Stimulated activated memory B cell treated with anti-CD40 and anti-IgM and Interleukin-4, amounts not matched to agents 10 μg/mL and 1 μg/mL and 100 μg/mL, for 72 hours (primary cell): ENCODE data around the gene CCDC13.
A peak's percentile ranks its signal among the peaks of the same experiment; 100 is the strongest.
"Not testable (repeated sequence)": the region's sequence is repeated elsewhere in the genome, so short reads cannot be mapped to it uniquely, and the experiment has no call there.

Experiments used
- ATAC-seq: fragments of 150-1000 bp; cut with Tn5 transposase; 2 replicates; pipeline ENCODE4 v1.10.0; 2021
- H3K27ac Mint-ChIP-seq: one replicate; pipeline ENCODE4 v1.8.0; 2022; ENCODE audit warnings: mild to moderate bottlenecking, mixed read lengths
- H3K27me3 Mint-ChIP-seq: one replicate; pipeline ENCODE4 v1.8.0; 2022; ENCODE audit warnings: mixed read lengths
- H3K36me3 Mint-ChIP-seq: one replicate; pipeline ENCODE4 v1.8.0; 2022; ENCODE audit warnings: mixed read lengths
- H3K4me1 Mint-ChIP-seq: one replicate; pipeline ENCODE4 v1.8.0; 2022; ENCODE audit warnings: mixed read lengths
- H3K4me3 Mint-ChIP-seq: one replicate; pipeline ENCODE4 v1.8.0; 2022; ENCODE audit warnings: mild to moderate bottlenecking, moderate library complexity, mixed read lengths
- H3K9me3 Mint-ChIP-seq: one replicate; pipeline ENCODE4 v1.8.0; 2022; ENCODE audit warnings: mixed read lengths

CCDC13 gene, protein sequence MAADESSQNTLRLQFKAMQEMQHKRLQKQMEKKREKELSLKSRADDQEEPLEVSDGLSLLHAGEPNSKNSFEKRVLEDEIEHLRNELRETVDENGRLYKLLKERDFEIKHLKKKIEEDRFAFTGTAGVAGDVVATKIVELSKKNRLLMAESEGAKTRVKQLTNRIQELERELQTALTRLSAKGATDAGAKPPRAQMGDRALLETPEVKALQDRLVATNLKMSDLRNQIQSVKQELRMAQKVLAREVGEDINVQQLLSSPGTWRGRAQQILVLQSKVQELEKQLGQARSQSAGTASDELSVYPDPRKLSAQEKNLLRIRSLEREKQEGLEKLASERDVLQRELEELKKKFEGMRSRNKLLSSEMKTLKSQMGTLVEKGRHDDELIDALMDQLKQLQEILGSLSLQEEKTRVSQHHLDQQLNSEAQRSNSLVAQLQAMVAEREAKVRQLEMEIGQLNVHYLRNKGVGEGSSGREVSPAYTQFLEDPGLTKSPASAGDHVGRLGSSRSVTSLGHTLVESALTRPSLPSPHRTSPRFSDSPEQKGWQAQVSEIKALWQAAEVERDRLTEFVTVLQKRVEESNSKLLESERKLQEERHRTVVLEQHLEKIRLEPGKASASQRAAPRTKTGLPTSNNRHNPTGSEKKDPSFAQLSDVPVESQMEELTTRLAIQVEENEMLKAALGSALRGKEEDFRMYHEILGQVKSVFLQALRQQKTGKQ

DNA sequence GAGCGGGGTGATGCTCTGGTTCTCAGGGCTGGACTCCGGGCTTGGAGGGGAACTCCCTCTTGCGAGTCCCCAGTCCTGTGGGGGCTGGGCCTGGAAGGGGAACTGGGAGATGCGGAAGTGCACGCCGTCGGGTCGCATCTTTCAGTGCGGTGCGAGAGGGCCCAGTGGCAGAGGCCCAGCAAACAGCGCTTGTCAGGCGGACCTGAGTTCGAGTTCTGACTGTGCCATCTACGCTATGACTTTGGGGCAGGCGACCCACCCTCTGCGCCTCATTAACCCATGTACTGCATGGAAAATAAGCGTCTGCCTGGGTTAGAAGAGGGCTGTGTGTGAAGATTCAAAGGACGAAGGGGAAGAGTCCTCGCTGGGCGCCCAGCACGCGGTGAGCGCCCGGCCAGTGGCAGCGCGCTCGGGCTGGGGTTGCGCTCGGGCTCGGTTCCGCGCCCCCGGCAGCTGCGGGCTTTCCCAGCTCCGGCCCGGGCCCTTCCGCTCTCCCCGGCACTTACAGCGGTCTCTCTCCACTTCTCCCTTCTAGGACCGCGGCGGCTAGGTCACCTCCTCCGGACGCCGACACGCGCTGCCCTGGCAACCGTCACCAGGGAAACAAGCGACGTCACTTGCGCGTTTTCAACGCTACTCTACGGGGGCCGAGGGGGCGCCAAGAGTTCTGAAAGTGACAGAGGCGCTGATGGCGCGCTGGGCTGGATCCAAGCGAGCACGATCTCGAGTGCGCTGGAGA, at the start of gene CCDC13:
Gene CCDC13, minus strand, starts transcription at position 584 of the 739 bp plus-strand sequence. CDS start 14,908 bp downstream, outside the sequence.
- peak within 1 kb of the TSS; percentile 92 for H3K27ac Mint-ChIP-seq
- ATAC-seq, result peak; percentile 98
- H3K27me3 Mint-ChIP-seq, result no peaks in the 10 kb centered on the region
- H3K4me1 Mint-ChIP-seq, result peaks cover 14% of the 10 kb centered on the region
- no peaks in the 10 kb centered on the region for H3K36me3 Mint-ChIP-seq
- H3K4me3 Mint-ChIP-seq, result peak within 1 kb of the TSS; percentile 81
- no peaks in the 10 kb centered on the region for H3K9me3 Mint-ChIP-seq

DNA sequence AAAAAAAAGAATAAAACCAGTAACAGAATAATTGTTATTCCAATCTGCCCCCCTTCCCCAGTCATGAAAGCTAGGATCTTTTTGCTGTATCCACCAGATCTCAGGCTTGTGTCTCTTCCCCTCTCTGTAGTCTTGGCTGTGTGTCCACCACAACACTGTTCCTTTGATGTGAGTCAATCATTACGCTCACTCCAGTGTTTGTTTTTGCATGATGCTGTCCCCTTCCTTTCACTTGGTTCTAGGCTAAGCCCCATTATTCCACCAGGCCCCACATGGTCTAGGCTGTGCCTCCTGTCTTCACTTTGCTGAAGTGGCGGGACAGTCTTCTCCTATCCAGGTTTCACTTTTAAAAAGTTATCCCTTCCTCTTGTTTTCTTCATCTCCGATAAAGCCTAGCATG, 49.8 kb upstream of the CCDC13 start:
- peak; percentile 27 for ATAC-seq
- H3K36me3 Mint-ChIP-seq, result no peaks in the 10 kb centered on the region
- no peaks in the 10 kb centered on the region for H3K4me1 Mint-ChIP-seq
- no peak overlapping the region for H3K27ac Mint-ChIP-seq
- peaks cover 16% of the 10 kb centered on the region for H3K27me3 Mint-ChIP-seq
- no peaks in the 10 kb centered on the region for H3K9me3 Mint-ChIP-seq
- no peak overlapping the region for H3K4me3 Mint-ChIP-seq

DNA sequence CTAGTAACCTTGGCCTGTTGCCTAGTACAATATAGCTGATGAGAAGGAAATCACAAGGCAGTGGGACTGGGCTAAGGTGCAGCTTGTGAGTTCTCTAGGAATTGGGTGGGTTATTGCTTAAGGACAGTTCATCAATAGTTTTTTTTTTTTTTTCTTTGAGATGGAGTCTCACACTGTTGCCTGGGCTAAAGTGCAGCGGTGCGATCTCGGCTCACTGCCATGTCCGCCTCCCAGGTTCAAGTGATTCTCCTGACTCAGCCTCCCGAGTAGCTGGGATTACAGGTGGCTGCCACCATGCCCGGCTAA, 47.6 kb upstream of the CCDC13 start:
- H3K9me3 Mint-ChIP-seq, result no peaks in the 10 kb centered on the region
- no peak overlapping the region for H3K4me3 Mint-ChIP-seq
- no peak for ATAC-seq
- no peaks in the 10 kb centered on the region for H3K4me1 Mint-ChIP-seq
- no peaks in the 10 kb centered on the region for H3K36me3 Mint-ChIP-seq
- H3K27ac Mint-ChIP-seq, result no peak overlapping the region
- H3K27me3 Mint-ChIP-seq, result no peaks in the 10 kb centered on the region

DNA sequence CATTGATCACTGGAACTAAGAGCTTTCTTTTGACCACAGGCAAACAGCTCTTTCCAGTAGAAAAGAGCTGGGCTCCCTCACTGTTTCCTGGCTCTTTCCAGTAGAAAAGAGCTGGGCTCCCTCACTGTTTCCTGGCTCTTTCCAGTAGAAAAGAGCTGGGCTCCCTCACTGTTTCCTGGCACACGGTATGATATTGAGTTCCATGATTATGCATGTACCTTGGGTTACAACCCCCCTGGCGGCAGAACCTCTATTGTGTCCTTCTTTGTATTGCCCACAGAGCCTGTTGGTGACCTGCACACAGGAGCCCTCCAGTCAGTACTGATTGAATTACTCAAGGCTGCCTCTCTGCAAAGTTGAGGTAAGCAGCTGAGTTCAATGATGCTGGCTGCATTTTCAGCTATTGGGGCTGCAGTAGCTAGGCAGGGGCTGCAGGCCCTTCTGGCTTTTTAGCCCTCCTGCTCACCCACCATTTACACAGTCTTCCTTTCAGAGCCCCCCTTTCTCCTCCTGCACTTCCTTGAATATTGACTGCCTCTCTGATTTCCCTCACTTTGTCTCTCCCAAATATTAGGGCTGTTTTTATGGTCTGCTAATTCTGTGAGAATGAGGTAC, 46.4 kb upstream of the CCDC13 start:
- Mint-ChIP-seq H3K4me1 (no peaks in the 10 kb centered on the region), H3K27ac (no peak overlapping the region), H3K36me3 (no peaks in the 10 kb centered on the region), H3K27me3 (no peaks in the 10 kb centered on the region), H3K9me3 (no peaks in the 10 kb centered on the region), H3K4me3 (no peak overlapping the region)
- no peak for ATAC-seq

DNA sequence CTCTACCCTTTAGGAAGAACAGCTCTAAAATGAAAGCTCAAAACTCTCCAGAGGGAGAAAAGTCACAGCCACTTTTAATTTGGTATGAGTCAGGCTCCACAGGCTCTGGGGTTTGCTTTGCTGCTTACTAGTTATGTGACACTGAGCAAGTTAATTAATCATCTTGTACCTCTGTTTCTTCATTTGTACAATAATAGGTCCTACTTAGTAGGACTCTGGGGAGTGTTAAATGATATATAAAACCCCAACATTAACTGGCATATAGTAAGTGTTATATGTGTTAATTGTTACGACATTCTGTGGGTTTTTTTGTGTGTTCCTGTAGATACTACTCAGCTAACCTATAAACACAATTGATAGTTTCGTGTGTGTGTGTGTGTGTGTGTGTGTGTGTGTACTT, 42.8 kb upstream of the CCDC13 start:
- H3K36me3 Mint-ChIP-seq, result no peaks in the 10 kb centered on the region
- no peak overlapping the region for H3K4me3 Mint-ChIP-seq
- H3K27ac Mint-ChIP-seq, result no peak overlapping the region
- H3K27me3 Mint-ChIP-seq, result no peaks in the 10 kb centered on the region
- no peaks in the 10 kb centered on the region for H3K4me1 Mint-ChIP-seq
- ATAC-seq, result no peak
- H3K9me3 Mint-ChIP-seq, result no peaks in the 10 kb centered on the region

DNA sequence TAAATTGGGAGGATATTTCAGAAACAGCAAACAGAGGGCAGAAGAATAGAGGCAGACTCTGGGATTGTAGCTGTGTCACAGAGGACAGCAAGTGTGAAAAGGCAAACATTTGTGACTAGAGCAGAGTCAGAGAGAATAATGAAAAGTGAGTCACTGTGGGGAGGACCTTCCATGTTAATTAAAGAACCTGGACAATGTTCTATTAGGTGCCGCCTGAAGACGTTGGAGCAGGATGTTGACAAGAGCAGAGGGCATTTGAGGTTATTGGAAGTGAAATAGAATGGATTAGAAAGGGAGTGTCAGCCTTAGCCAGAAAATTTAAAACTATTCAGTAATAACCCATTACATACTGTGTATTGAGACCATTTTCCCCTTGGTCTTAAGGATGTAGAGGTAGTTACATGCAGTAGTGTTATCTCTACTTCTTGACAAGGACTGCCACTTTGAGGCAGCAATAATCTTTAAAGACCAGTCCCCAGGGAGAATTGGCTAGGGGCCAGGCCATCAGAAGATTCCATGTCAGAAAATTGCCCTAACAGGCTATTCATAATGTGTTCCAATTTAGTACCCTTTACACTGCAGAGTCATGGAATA, 42.0 kb upstream of the CCDC13 start:
- Mint-ChIP-seq H3K27me3 (no peaks in the 10 kb centered on the region), H3K9me3 (no peaks in the 10 kb centered on the region), H3K4me3 (no peak overlapping the region), H3K36me3 (no peaks in the 10 kb centered on the region), H3K4me1 (no peaks in the 10 kb centered on the region), H3K27ac (no peak overlapping the region)
- no peak for ATAC-seq

DNA sequence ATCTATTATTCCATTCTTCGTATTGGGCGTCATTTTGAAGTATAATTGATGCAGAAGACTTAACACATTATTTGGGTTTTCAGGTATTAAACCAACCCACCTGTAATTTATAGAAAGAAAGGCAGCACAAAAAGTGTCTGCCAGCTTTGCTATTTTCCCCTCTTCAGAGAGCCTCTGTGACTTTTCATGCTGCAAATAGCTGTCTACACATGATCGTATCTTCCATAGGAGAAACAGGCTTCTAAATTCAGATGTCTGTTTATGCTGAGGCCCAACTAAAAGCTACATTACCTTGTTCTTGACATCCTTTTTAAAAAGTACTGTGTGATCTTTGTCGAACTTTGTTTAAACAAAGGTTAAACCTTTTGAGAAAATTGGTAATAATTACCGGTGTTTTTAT, 41.2 kb upstream of the CCDC13 start:
- Mint-ChIP-seq H3K27me3 (peaks cover 3% of the 10 kb centered on the region), H3K9me3 (no peaks in the 10 kb centered on the region), H3K4me1 (no peaks in the 10 kb centered on the region), H3K36me3 (no peaks in the 10 kb centered on the region), H3K4me3 (no peak overlapping the region), H3K27ac (no peak overlapping the region)
- ATAC-seq, result no peak

DNA sequence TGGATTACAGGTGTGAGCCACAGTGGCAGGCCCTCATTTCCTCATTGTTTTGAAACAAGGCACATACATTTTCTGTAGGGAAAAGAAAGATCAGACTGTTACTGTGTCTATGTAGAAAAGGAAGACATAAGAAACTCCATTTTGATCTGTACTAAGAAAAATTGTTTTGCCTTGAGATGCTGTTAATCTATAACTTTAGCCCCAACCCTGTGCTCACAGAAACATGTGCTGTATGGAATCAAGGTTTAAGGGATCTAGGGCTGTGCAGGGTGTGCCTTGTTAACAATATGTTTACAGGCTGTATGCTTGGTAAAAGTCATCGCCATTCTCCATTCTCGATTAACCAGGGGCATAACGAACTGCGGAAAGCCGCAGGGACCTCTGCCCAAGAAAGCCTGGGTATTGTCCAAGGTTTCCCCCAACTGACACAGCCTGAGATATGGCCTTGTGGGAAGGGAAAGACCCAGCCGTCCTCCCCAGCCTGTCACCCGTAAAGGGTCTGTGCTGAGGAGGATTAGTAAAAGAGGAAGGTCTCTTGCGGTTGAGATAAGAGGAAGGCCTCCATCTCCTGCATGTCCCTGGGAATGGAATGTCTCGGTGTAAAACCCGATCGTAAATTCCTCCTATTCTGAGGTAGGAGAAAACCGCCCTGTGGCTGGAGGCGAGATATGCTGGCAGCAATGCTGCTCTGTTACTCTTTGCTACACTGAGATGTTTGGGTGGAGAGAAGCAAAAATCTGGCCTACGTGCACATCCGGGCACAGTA, 38.2 kb upstream of the CCDC13 start:
- not testable (repeated sequence) for H3K4me3 Mint-ChIP-seq, H3K9me3 Mint-ChIP-seq, H3K27ac Mint-ChIP-seq, H3K36me3 Mint-ChIP-seq, H3K27me3 Mint-ChIP-seq, ATAC-seq, H3K4me1 Mint-ChIP-seq

DNA sequence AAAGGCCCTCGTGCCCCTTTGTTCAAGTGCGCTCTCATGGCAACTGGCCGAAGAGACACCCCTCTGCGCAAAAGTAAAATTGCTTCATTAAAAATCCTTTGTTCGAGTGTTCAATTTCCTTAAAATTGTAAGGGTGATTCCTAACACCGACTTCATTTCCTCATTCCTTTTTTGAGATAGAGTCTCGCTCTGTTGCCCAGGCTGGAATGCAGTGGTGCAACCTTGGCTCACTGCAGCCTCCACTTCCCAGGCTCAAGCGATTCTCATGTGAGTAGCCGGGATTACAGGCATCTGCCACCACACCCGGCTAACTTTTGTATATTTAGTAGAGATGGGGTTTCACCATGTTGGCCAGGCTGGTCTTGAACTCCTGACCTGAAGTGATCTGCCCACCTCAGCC, 37.7 kb upstream of the CCDC13 start:
- ATAC-seq, H3K4me3 Mint-ChIP-seq, H3K4me1 Mint-ChIP-seq, H3K9me3 Mint-ChIP-seq, H3K36me3 Mint-ChIP-seq, H3K27ac Mint-ChIP-seq: not testable (repeated sequence)
- peaks cover 14% of the 10 kb centered on the region for H3K27me3 Mint-ChIP-seq

DNA sequence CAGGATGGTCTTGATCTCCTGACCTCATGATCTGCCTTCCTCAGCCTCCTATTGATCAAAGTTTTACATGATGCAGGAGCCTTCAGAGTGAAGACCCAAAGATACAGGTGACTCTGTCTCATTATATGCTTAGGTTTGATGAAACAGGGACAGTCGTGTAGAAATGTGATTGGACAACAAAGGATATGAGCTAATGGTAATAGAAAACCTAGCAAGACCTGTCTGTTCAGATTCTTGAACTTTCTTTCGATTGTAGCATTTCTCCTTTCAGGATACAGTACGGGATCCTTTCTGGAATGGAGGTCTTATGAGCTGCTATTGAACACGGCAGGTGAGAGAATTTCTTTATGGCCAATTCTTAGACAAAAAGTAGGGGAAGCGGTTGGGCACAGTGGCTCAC, 36.1 kb upstream of the CCDC13 start, which contains the start of gene ACKR2:
Gene ACKR2, plus strand, starts transcription at position 244 of the 400 bp plus-strand sequence. CDS start 55,058 bp downstream, outside the sequence.
- H3K4me1 Mint-ChIP-seq, result peaks cover 6% of the 10 kb centered on the region
- H3K27ac Mint-ChIP-seq, result no peak within 1 kb of the TSS
- no peaks in the 10 kb centered on the region for H3K9me3 Mint-ChIP-seq
- no peak within 1 kb of the TSS for H3K4me3 Mint-ChIP-seq
- ATAC-seq, result no peak
- H3K36me3 Mint-ChIP-seq, result no peaks in the 10 kb centered on the region
- H3K27me3 Mint-ChIP-seq, result peaks cover 19% of the 10 kb centered on the region

DNA sequence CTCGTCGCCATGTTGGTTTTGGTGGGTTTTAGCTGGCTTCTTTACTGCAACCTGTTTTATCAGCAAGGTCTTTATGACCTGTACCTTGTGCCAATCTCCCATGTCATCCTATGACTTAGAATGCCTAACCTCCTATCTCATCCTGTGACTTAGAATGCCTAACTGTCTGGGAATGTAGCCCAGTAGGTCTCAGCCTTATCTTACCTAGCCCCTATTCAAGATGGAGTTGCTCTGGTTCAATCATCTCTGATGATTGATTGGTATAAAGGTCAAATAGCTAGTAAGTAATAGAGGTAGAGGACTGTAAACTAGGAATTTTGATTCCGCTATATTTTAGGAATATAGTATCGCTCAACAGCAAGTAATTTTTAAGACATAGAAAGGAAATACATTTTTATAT, 34.9 kb upstream of the CCDC13 start:
- no peaks in the 10 kb centered on the region for H3K36me3 Mint-ChIP-seq
- H3K4me1 Mint-ChIP-seq, result peaks cover 19% of the 10 kb centered on the region
- no peaks in the 10 kb centered on the region for H3K9me3 Mint-ChIP-seq
- H3K27ac Mint-ChIP-seq, result no peak overlapping the region
- no peak overlapping the region for H3K4me3 Mint-ChIP-seq
- no peak for ATAC-seq
- peaks cover 19% of the 10 kb centered on the region for H3K27me3 Mint-ChIP-seq

DNA sequence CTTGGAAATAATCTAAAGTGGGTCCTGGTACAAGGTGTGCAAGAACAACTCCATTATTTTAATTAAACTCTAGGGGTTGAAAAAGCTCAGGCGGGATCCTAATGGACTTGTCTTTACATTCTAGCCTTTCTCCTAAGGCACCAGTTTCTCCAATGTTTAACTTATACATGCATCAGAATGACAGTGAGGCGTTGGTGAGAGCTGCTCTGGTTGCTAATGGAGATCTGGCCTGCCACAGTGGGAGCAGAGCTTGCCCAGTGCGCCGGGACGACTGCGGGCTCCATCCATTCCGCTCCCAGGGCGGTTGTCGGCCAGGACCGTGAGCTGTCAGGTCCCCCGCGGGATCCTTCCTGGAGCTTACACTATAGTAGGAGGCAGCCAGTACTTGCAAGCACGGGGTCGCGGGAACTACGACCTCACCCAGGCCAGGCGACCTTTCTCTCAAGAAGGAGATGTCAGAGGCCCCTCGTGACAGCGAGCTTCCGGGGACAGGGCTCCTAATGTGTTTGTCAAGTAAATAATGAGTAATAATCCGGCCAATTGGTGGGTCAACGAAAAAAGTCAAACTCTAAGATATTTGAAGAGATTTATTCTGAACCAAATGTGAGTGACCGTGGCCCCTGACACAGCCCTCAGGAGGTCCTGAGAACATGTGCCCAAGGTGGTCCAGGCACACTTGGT, 32.2 kb upstream of the CCDC13 start:
- Mint-ChIP-seq H3K4me1 (peaks cover 31% of the 10 kb centered on the region), H3K9me3 (no peaks in the 10 kb centered on the region), H3K4me3 (peak overlapping the region; percentile 84), H3K36me3 (no peaks in the 10 kb centered on the region), H3K27me3 (peaks cover 19% of the 10 kb centered on the region), H3K27ac (peak overlapping the region; percentile 84)
- ATAC-seq, result no peak

DNA sequence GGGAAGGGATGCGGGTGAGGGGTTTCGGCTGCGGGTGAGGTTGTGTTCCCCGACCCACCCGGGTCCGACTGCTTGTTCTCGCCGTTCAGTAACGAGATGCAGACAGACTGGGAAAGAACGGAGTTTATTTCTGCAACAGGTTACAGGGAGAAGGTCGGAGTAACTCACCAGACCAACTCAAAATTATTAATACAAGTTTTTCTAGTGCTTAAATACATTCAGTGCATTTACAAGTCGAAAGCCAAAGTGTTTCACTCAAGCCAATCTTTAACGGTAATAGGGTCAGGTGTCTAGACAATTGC, 31.7 kb upstream of the CCDC13 start:
- ATAC-seq, result no peak
- Mint-ChIP-seq H3K9me3 (no peaks in the 10 kb centered on the region), H3K4me1 (peaks cover 34% of the 10 kb centered on the region)

More for the DNA sequence above, 31.7 kb upstream of the CCDC13 start:
- peak overlapping the region; percentile 84 for H3K4me3 Mint-ChIP-seq
- H3K27me3 Mint-ChIP-seq, result peaks cover 19% of the 10 kb centered on the region
- H3K27ac Mint-ChIP-seq, result peak overlapping the region; percentile 84
- no peaks in the 10 kb centered on the region for H3K36me3 Mint-ChIP-seq
